ENCODE data around the gene F2R.
A peak's percentile ranks its signal among the peaks of the same experiment; 100 is the strongest.

F2R gene

GRCh38 chr5:76690704-76691466 lies 25.0 kb upstream of the F2R start:
- peak; percentile 91 for DNase-seq (ENCODE audit: low spot score)

- DNase-seq (ENCODE audit: low spot score): peak; percentile 96
Measured at GRCh38 chr5:76691467-76692273, 24.3 kb upstream of the F2R start.

GRCh38 chr5:76692274-76692540 lies 23.7 kb upstream of the F2R start:
- peak; percentile 75 for DNase-seq (ENCODE audit: low spot score)

- peak; percentile 92 for DNase-seq (ENCODE audit: low spot score)
Measured at GRCh38 chr5:76692651-76693050, 23.3 kb upstream of the F2R start.

GRCh38 chr5:76693141-76693540 lies 22.8 kb upstream of the F2R start:
- peak; percentile 74 for DNase-seq (ENCODE audit: low spot score)

- DNase-seq (ENCODE audit: low spot score): no peak
Measured at GRCh38 chr5:76694317-76694716, 21.6 kb upstream of the F2R start.

- DNase-seq (ENCODE audit: low spot score): no peak
Measured at GRCh38 chr5:76695346-76695745, 20.6 kb upstream of the F2R start.

- no peak for DNase-seq (ENCODE audit: low spot score)
Measured at GRCh38 chr5:76696251-76696650, 19.7 kb upstream of the F2R start.

- DNase-seq (ENCODE audit: low spot score): no peak
Measured at GRCh38 chr5:76697670-76698069, 18.3 kb upstream of the F2R start.

- no peak for DNase-seq (ENCODE audit: low spot score)
Measured at GRCh38 chr5:76700571-76700970, 15.4 kb upstream of the F2R start.

- DNase-seq (ENCODE audit: low spot score): no peak
Measured at GRCh38 chr5:76701298-76701697, 14.6 kb upstream of the F2R start.

- no peak for DNase-seq (ENCODE audit: low spot score)
Measured at GRCh38 chr5:76703707-76704106, 12.2 kb upstream of the F2R start.

- no peak for DNase-seq (ENCODE audit: low spot score)
Measured at GRCh38 chr5:76704131-76704663, 11.7 kb upstream of the F2R start.

- no peak for DNase-seq (ENCODE audit: low spot score)
Measured at GRCh38 chr5:76705574-76705973, 10.4 kb upstream of the F2R start.

GRCh38 chr5:76709762-76710161 lies 6.2 kb upstream of the F2R start:
- DNase-seq (ENCODE audit: low spot score): no peak

GRCh38 chr5:76710991-76711390 lies 4.9 kb upstream of the F2R start:
- no peak for DNase-seq (ENCODE audit: low spot score)

GRCh38 chr5:76714751-76715485 lies 1.0 kb upstream of the F2R start:
- peak; percentile 69 for DNase-seq (ENCODE audit: low spot score)

- DNase-seq (ENCODE audit: low spot score): no peak
Measured at GRCh38 chr5:76715486-76715735, 515 bp upstream of the F2R start.

GRCh38 chr5:76716456-76717157 lies 681 bp downstream of the F2R start:
- peak; percentile 42 for DNase-seq (ENCODE audit: low spot score)

- DNase-seq (ENCODE audit: low spot score): no peak
Measured at GRCh38 chr5:76717222-76718083, 1.5 kb downstream of the F2R start.

GRCh38 chr5:76718381-76718832 lies 2.5 kb downstream of the F2R start:
- DNase-seq (ENCODE audit: low spot score): no peak

Measured in cerebellar cortex (tissue), 1 donor.